SH-SY5Y (cell line): ENCODE results near the gene SLC39A10.

Experiments
- GATA2 ChIP-seq: IDR thresholded peaks from 2 replicates; pipeline ENCODE4 v1.6.1; 2011; ENCODE audit warnings: mild to moderate bottlenecking, low read depth, low read length
- GATA3 ChIP-seq: IDR thresholded peaks from 2 replicates; pipeline ENCODE4 v1.6.1; 2011; ENCODE audit warnings: low read depth, mild to moderate bottlenecking, low read length, moderate library complexity

DNA sequence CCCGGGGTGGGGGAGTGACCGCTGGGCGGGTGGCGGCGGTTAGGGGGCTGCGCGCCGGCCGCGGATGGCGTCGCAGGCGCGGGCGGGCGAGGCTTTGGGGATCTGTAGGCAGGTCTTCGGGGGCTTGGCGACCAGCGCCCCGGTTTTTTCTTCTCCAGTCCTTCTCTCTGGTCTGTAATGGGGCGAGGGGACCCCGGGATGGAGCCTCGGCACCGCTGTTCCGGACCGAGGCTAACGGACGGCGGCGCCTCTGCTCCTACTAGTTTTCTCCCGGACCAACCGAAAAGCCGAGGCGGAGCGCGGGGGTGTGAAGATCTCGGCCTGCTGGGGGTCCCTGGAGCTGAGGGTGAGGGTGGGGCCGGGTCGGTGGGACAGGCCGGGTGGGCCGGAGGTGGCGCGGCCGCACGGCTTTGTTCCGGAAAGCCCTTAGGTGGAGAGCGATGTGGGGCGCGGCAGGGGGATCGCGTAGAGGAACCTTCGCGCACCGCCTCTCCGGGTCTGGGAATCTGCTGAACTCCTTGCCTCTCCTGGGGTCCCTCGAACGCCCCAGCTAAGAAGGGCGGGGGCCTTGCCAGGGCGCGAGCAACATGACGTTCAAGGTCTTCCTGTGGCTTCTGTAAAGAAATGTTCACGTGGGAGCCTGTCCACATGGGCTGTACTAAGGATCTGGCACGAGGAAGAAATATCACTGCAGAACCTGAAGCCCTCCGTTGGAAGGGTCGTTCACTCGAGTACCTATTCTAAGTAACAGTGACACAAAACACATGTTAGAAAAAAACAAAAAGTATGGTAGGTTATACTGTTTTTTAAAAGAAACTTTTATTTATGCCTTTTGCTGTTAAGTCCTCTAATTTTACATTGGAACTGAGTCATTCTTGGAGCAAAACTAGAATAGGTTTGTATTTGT is 861 bp downstream of the SLC39A10 start:
- TF ChIP-seq GATA2 (no peak), GATA3 (no peak)
